ENCODE results near the gene PRDM2. TPM values are rescaled to one million over a fixed set of nuclear protein-coding genes. Genes with fewer than 3 reads are reported as not detected.

Gene PRDM2
- total and polyA plus RNA-seq, 2 of the 13 experiments (the other 11 are each of a cell fraction or from before 2014, with no cell fraction given) = 4.0 to 6.5 TPM

DNA sequence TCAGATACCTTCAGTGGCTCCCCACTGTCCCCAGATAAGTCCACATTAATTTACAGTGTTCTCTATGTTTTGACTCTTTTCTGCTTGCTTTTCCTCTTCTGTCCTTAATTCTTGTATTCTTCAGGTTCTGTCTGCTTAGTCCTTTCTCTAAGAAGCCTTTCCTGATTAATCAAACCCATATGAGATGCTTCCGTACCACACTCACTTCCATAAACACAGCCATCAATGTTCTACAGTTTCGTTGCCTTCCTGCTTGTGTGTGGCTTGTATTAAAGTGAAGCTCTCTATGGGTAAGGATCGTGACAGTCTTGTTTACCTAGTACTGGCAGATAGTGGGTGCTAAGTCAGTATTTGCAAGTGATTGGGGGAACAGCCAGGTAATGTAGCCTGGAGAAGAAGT is 75.9 kb downstream of the PRDM2 start:
- ATAC-seq (no peak), FAIRE-seq (no peak), DNase-seq (ENCODE audit: low spot score) (no peak)
- no TSS peak for BruUV-seq (replicated peaks)
- H3K27ac ChIP-seq (ENCODE audit: extremely low read length, insufficient read depth, low read length) = no peak overlapping the region
- intact Hi-C loops (cut with micrococcal nuclease; ENCODE audit: unreplicated experiment) = no loop called here
- H3K36me3 ChIP-seq (replicated peaks in 1 of 2; ENCODE audit: control insufficient read depth in 1 of 2, insufficient read depth in 2 of 2, low read length in 2 of 2) = peaks cover 5 to 45% of the 10 kb centered on the region in 2 experiments
- CTCF ChIA-PET (ENCODE audit: low intra/inter-chr PET ratio, low total read pairs) = no interaction called here
- in situ Hi-C loops (cut with HindIII; ENCODE audit: extremely low pct_ligation_motif_present, low pct_unique_long_range_greater_than_20kb) = no loop called here
- peaks cover 9% of the 10 kb centered on the region for H3K79me2 ChIP-seq (ENCODE audit: insufficient read depth, low read length)
- POLR2A ChIA-PET = no interaction called here
- H3K27me3 ChIP-seq (ENCODE audit: control insufficient read depth in 1 of 2, insufficient read depth in 2 of 2, low read length in 2 of 2) = no peaks in the 10 kb centered on the region
- H2AFZ ChIP-seq (ENCODE audit: low read length) = no peak overlapping the region
- no peak overlapping the region for H3K4me3 ChIP-seq (replicated peaks in 1 of 3; ENCODE audit: insufficient read depth in 1 of 3, low read depth in 2 of 3, low read length in 3 of 3)
- no peaks in the 10 kb centered on the region for H3K4me1 ChIP-seq (ENCODE audit: insufficient read depth, low read length)
- TF ChIP-seq, protein P1, sequence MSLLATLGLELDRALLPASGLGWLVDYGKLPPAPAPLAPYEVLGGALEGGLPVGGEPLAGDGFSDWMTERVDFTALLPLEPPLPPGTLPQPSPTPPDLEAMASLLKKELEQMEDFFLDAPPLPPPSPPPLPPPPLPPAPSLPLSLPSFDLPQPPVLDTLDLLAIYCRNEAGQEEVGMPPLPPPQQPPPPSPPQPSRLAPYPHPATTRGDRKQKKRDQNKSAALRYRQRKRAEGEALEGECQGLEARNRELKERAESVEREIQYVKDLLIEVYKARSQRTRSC (CRISPR knock-in tag; IDR thresholded peaks at IDR 0.05; ENCODE audit: low read depth) = no peak
- TF ChIP-seq, protein P2, sequence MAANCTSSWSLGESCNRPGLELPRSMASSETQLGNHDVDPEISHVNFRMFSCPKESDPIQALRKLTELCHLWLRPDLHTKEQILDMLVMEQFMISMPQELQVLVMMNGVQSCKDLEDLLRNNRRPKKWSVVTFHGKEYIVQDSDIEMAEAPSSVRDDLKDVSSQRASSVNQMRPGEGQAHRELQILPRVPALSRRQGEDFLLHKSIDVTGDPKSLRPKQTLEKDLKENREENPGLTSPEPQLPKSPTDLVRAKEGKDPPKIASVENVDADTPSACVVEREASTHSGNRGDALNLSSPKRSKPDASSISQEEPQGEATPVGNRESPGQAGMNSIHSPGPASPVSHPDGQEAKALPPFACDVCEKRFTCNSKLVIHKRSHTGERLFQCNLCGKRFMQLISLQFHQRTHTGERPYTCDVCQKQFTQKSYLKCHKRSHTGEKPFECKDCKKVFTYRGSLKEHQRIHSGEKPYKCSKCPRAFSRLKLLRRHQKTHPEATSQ (CRISPR knock-in tag; IDR thresholded peaks at IDR 0.05; ENCODE audit: borderline replicate concordance) = no peak
- no peaks in the 10 kb centered on the region for H3K9me3 ChIP-seq (ENCODE audit: low read length)
- H3K9ac ChIP-seq (ENCODE audit: insufficient read depth, low read depth, low read length) = no peak overlapping the region
- no peaks in the 10 kb centered on the region for H4K20me1 ChIP-seq (ENCODE audit: insufficient read depth, low read length)
- 96% methylated on average over 3 of the region's 3 CpGs for WGBS (ENCODE audit: low lambda C conversion rate)
- no peak overlapping the region for H3K4me2 ChIP-seq (ENCODE audit: low read depth, low read length)

DNA sequence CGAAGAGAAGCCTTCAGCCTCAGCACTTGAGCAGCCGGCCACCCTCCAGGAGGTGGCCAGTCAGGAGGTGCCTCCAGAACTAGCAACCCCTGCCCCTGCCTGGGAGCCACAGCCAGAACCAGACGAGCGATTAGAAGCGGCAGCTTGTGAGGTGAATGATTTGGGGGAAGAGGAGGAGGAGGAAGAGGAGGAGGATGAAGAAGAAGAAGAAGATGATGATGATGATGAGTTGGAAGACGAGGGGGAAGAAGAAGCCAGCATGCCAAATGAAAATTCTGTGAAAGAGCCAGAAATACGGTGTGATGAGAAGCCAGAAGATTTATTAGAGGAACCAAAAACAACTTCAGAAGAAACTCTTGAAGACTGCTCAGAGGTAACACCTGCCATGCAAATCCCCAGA is 78.4 kb downstream of the PRDM2 start:
- in situ Hi-C loops (cut with HindIII; ENCODE audit: extremely low pct_ligation_motif_present, low pct_unique_long_range_greater_than_20kb) (no loop called here), intact Hi-C loops (cut with micrococcal nuclease; ENCODE audit: unreplicated experiment) (no loop called here)
- DNase-seq (ENCODE audit: low spot score) = no peak
- Histone ChIP-seq H3K9me3 (ENCODE audit: low read length) (no peaks in the 10 kb centered on the region), H3K27me3 (ENCODE audit: control insufficient read depth in 1 of 2, insufficient read depth in 2 of 2, low read length in 2 of 2) (no peaks in the 10 kb centered on the region), H3K79me2 (ENCODE audit: insufficient read depth, low read length) (no peaks in the 10 kb centered on the region), H3K4me1 (ENCODE audit: insufficient read depth, low read length) (no peaks in the 10 kb centered on the region), H3K4me3 (replicated peaks in 1 of 3; ENCODE audit: insufficient read depth in 1 of 3, low read depth in 2 of 3, low read length in 3 of 3) (no peak overlapping the region), H3K9ac (ENCODE audit: insufficient read depth, low read depth, low read length) (no peak overlapping the region), H3K27ac (ENCODE audit: extremely low read length, insufficient read depth, low read length) (no peak overlapping the region), H2AFZ (ENCODE audit: low read length) (no peak overlapping the region), H4K20me1 (ENCODE audit: insufficient read depth, low read length) (no peaks in the 10 kb centered on the region), H3K36me3 (replicated peaks in 1 of 2; ENCODE audit: control insufficient read depth in 1 of 2, insufficient read depth in 2 of 2, low read length in 2 of 2) (peaks cover 13 to 56% of the 10 kb centered on the region in 2 experiments), H3K4me2 (ENCODE audit: low read depth, low read length) (no peak overlapping the region)
- POLR2A ChIA-PET = no interaction called here
- no TSS peak for BruUV-seq (replicated peaks)
- no peak for ATAC-seq
- CTCF ChIA-PET (ENCODE audit: low intra/inter-chr PET ratio, low total read pairs) = no interaction called here
- FAIRE-seq = no peak
- 98% methylated on average over 7 of the region's 7 CpGs for WGBS (ENCODE audit: low lambda C conversion rate)
- TF ChIP-seq, protein P3, sequence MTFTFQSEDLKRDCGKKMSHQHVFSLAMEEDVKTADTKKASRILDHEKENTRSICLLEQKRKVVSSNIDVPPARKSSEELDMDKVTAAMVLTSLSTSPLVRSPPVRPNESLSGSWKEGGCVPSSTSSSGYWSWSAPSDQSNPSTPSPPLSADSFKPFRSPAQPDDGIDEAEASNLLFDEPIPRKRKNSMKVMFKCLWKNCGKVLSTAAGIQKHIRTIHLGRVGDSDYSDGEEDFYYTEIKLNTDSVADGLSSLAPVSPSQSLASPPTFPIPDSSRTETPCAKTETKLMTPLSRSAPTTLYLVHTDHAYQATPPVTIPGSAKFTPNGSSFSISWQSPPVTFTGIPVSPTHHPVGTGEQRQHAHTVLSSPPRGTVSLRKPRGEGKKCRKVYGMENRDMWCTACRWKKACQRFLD (CRISPR knock-in tag; IDR thresholded peaks at IDR 0.05; ENCODE audit: borderline replicate concordance) = no peak
- TF ChIP-seq ZNF557 (CRISPR knock-in tag; IDR thresholded peaks at IDR 0.05) (no peak), WIZ (CRISPR knock-in tag; IDR thresholded peaks at IDR 0.05) (no peak), ZNF12 (CRISPR knock-in tag; IDR thresholded peaks at IDR 0.05) (no peak), ZNF614 (CRISPR knock-in tag; IDR thresholded peaks at IDR 0.05; ENCODE audit: borderline replicate concordance) (no peak), ZNF879 (CRISPR knock-in tag; IDR thresholded peaks at IDR 0.05) (no peak), ZNF782 (CRISPR knock-in tag; IDR thresholded peaks at IDR 0.05; ENCODE audit: borderline replicate concordance) (no peak), NFE2 (CRISPR knock-in tag; IDR thresholded peaks at IDR 0.05) (no peak), ZNF713 (CRISPR knock-in tag; IDR thresholded peaks at IDR 0.05) (no peak)
- TF ChIP-seq, protein P4, sequence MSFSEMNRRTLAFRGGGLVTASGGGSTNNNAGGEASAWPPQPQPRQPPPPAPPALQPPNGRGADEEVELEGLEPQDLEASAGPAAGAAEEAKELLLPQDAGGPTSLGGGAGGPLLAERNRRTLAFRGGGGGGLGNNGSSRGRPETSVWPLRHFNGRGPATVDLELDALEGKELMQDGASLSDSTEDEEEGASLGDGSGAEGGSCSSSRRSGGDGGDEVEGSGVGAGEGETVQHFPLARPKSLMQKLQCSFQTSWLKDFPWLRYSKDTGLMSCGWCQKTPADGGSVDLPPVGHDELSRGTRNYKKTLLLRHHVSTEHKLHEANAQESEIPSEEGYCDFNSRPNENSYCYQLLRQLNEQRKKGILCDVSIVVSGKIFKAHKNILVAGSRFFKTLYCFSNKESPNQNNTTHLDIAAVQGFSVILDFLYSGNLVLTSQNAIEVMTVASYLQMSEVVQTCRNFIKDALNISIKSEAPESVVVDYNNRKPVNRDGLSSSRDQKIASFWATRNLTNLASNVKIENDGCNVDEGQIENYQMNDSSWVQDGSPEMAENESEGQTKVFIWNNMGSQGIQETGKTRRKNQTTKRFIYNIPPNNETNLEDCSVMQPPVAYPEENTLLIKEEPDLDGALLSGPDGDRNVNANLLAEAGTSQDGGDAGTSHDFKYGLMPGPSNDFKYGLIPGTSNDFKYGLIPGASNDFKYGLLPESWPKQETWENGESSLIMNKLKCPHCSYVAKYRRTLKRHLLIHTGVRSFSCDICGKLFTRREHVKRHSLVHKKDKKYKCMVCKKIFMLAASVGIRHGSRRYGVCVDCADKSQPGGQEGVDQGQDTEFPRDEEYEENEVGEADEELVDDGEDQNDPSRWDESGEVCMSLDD (CRISPR knock-in tag; IDR thresholded peaks at IDR 0.05; ENCODE audit: borderline replicate concordance) = no peak
- TF ChIP-seq, protein P5, sequence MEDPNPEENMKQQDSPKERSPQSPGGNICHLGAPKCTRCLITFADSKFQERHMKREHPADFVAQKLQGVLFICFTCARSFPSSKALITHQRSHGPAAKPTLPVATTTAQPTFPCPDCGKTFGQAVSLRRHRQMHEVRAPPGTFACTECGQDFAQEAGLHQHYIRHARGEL (CRISPR knock-in tag; IDR thresholded peaks at IDR 0.05) = no peak

All from HepG2 (cell line).